ENCODE results near the gene PTPN7.
"Not testable (repeated sequence)": the region's sequence is repeated elsewhere in the genome, so short reads cannot be mapped to it uniquely, and the experiment has no call there.

Gene PTPN7

GRCh38 chr1:202151045-202151444 is 9.4 kb downstream of the PTPN7 start:
- DNase-seq: no peak

- no peak for DNase-seq
Measured at GRCh38 chr1:202150602-202151001, 9.8 kb downstream of the PTPN7 start.

GRCh38 chr1:202150187-202150586 is 10.2 kb downstream of the PTPN7 start:
- DNase-seq: no peak

- DNase-seq: no peak
Measured at GRCh38 chr1:202149566-202149965, 10.8 kb downstream of the PTPN7 start.

- no peak for DNase-seq
Measured at GRCh38 chr1:202148391-202148790, 12.0 kb downstream of the PTPN7 start.

- DNase-seq: no peak
Measured at GRCh38 chr1:202146993-202147392, 13.4 kb downstream of the PTPN7 start.

- DNase-seq: no peak
Measured at GRCh38 chr1:202146279-202146678, 14.1 kb downstream of the PTPN7 start.

GRCh38 chr1:202145744-202146140 is 14.7 kb downstream of the PTPN7 start:
- not testable (repeated sequence) for DNase-seq

- peak in 1 of 5 experiments; percentile 67 for DNase-seq
Measured at GRCh38 chr1:202145068-202145743, 15.2 kb downstream of the PTPN7 start.

GRCh38 chr1:202144402-202145067 is 15.9 kb downstream of the PTPN7 start, which contains the start of gene ARL8A:
Gene ARL8A, minus strand, starts transcription at chr1:202144737. Its CDS starts 165 bp downstream, at chr1:202144572.
- DNase-seq: peak; percentile 51 to 78 (median 56)

GRCh38 chr1:202143768-202144401 is 16.5 kb downstream of the PTPN7 start:
- peak in 1 of 5 experiments; percentile 52 for DNase-seq

- DNase-seq: peak in 1 of 5 experiments; percentile 36
Measured at GRCh38 chr1:202143011-202143767, 17.2 kb downstream of the PTPN7 start.

GRCh38 chr1:202141468-202141867 is 18.9 kb downstream of the PTPN7 start:
- not testable (repeated sequence) for DNase-seq

- no peak for DNase-seq
Measured at GRCh38 chr1:202140833-202141232, 19.6 kb downstream of the PTPN7 start.

GRCh38 chr1:202135221-202135721 is 25.1 kb downstream of the PTPN7 start:
- DNase-seq: peak in 4 of 5 experiments; percentile 17 to 60 (median 24)

GRCh38 chr1:202134645-202135172 is 25.7 kb downstream of the PTPN7 start:
- DNase-seq: no peak

- DNase-seq: no peak
Measured at GRCh38 chr1:202133989-202134388, 26.4 kb downstream of the PTPN7 start.

- no peak for DNase-seq
Measured at GRCh38 chr1:202133496-202133895, 26.9 kb downstream of the PTPN7 start.

GRCh38 chr1:202133001-202133400 is 27.4 kb downstream of the PTPN7 start:
- DNase-seq: no peak

GRCh38 chr1:202131956-202132821 is 28.2 kb downstream of the PTPN7 start:
- DNase-seq: no peak

GRCh38 chr1:202130816-202131522 is 29.4 kb downstream of the PTPN7 start:
- no peak for DNase-seq

Measured in T-helper 2 cell (primary cell).